K562 (cell line): ENCODE results near the gene USP2. TPM values are rescaled to one million over a fixed set of nuclear protein-coding genes. Genes with fewer than 3 reads are reported as not detected.

Experiments used
- ATAC-seq: fragments of 200-7000 bp; cut with Tn5 transposase; 3 replicates; pipeline ENCODE4 v1.9.1; 2020; ENCODE audit warnings: moderate library complexity
- BruUV-seq: library from RNA; stranded (reverse); fragments of 400-500 nt; replicated peaks from 2 replicates; lab custom pipeline; 2021; lab: Mats Ljungman, UMichigan
- CTCF ChIA-PET: fragments of 300-600 bp; formaldehyde crosslinking; extraction: SDS; loops from one replicate; lab custom pipeline; 2021; ENCODE audit warnings: low intra/inter-chr PET ratio; lab: Yijun Ruan, JAX
- POLR2A ChIA-PET: fragments of 300-600, 350-650 bp; sonication (Branson Sonifier 250); formaldehyde crosslinking; extraction: SDS; loops from one replicate; lab custom pipeline; 2021; ENCODE audit warnings: antibody characterized with exemption, inconsistent platforms; lab: Yijun Ruan, JAX
- DNase-seq, 4 experiments: peaks; one replicate each; pipeline versions ENCODE4 v3.0.0 to v3.0.0-alpha.2; 2011 to 2018; ENCODE audit warnings: low spot score in 3 of 4, mixed read lengths in 3 of 4; ENCODE audit errors: extremely low read depth in 1 of 4
- FAIRE-seq: peaks from 2 replicates; lab custom pipeline; 2011; peaks lifted over from hg19 to GRCh38; lab: Jason Lieb, UNC
- H2AFZ ChIP-seq: 2 replicates; pipeline ENCODE4 v1.6.0; 2011; ENCODE audit warnings: low read depth, low read length, control low read depth, inconsistent platforms
- H3K27ac ChIP-seq: fragments of 200-600 bp; 3 replicates; pipeline ENCODE4 v1.8.0; 2011; ENCODE audit warnings: low read depth, mild to moderate bottlenecking, control low read depth, inconsistent platforms, low read length, moderate library complexity, mixed read lengths; ENCODE audit errors: extremely low read depth
- H3K27me3 ChIP-seq, 2 experiments: fragments of 300-600 bp in 1 of 2; 2 replicates in 1 of 2; 3 replicates in 1 of 2; pipeline versions ENCODE4 v1.6.0 to v1.8.0; 2011; ENCODE audit warnings: inconsistent platforms in 2 of 2, low read length in 2 of 2, mild to moderate bottlenecking in 1 of 2, mixed read lengths in 1 of 2, moderate library complexity in 1 of 2; ENCODE audit not compliant: control insufficient read depth in 2 of 2, insufficient read depth in 2 of 2
- H3K36me3 ChIP-seq: fragments of 300-600 bp; 3 replicates; pipeline ENCODE4 v1.8.0; 2011; ENCODE audit warnings: mild to moderate bottlenecking, low read length, inconsistent platforms; ENCODE audit not compliant: control insufficient read depth, insufficient read depth
- H3K4me1 ChIP-seq, 2 experiments: fragments of 200-600 bp in 1 of 2; replicated peaks in 1 of 2; 2 replicates in 1 of 2; 3 replicates in 1 of 2; pipeline versions ENCODE4 v1.5.1 to v1.8.0; 2011; ENCODE audit warnings: inconsistent platforms in 2 of 2, low read length in 2 of 2, mild to moderate bottlenecking in 1 of 2, mixed read lengths in 1 of 2, moderate library complexity in 1 of 2; ENCODE audit not compliant: control insufficient read depth in 2 of 2, insufficient read depth in 2 of 2
- H3K4me2 ChIP-seq: 2 replicates; pipeline ENCODE4 v1.6.1; 2011; ENCODE audit warnings: low read length, control low read depth, inconsistent platforms, mixed read lengths; ENCODE audit not compliant: insufficient read depth
- H3K4me3 ChIP-seq: fragments of 200-600 bp; sonication (generic), shearing (Covaris generic); 2 replicates; pipeline ENCODE4 v1.5.1; 2016; ENCODE audit warnings: control low read depth, inconsistent platforms
- H3K79me2 ChIP-seq: fragments of 200-600 bp; 3 replicates; pipeline ENCODE4 v1.8.0; 2011; ENCODE audit warnings: low read length, inconsistent platforms; ENCODE audit not compliant: control insufficient read depth, insufficient read depth
- H3K9ac ChIP-seq, 2 experiments: 2 replicates each; pipeline versions ENCODE4 v1.6.0 to v1.6.1; 2011; ENCODE audit warnings: low read depth in 2 of 2, low read length in 2 of 2, control low read depth in 1 of 2, inconsistent platforms in 1 of 2, mild to moderate bottlenecking in 1 of 2, mixed read lengths in 1 of 2; ENCODE audit not compliant: insufficient read depth in 1 of 2
- H3K9me1 ChIP-seq: one replicate; pipeline ENCODE4 v1.6.0; 2011; ENCODE audit warnings: inconsistent platforms, mild to moderate bottlenecking, low read length, moderate library complexity; ENCODE audit not compliant: control insufficient read depth, insufficient read depth
- H3K9me3 ChIP-seq: replicated peaks from 2 replicates; pipeline ENCODE4 v1.5.1; 2011; ENCODE audit warnings: low read depth, low read length, inconsistent platforms; ENCODE audit not compliant: control insufficient read depth, insufficient read depth
- H4K20me1 ChIP-seq: replicated peaks from 2 replicates; pipeline ENCODE4 v1.6.1; 2011; ENCODE audit warnings: low read length, inconsistent platforms, mixed read lengths; ENCODE audit not compliant: control insufficient read depth, insufficient read depth
- DIDO1 ChIP-seq: fragments of 450-650 bp; IDR thresholded peaks from 2 replicates; pipeline ENCODE4 v1.6.1; 2016; ENCODE audit warnings: low read depth, missing biosample characterization, missing genetic modification characterization
- GTF2E2 ChIP-seq: fragments of 200-800 bp; sonication (Bioruptor generic); IDR thresholded peaks from 2 replicates; pipeline ENCODE4 v1.6.1; 2016; ENCODE audit warnings: missing genetic modification characterization, missing compliant biosample characterization
- HDAC3 ChIP-seq: fragments of 450-650 bp; IDR thresholded peaks from 2 replicates; pipeline ENCODE4 v1.6.1; 2018; ENCODE audit warnings: borderline replicate concordance, mild to moderate bottlenecking, moderate library complexity; ENCODE audit not compliant: partially characterized antibody
- ILK ChIP-seq: fragments of 450-650 bp; IDR thresholded peaks from 2 replicates; pipeline ENCODE4 v1.6.1; 2016; ENCODE audit warnings: missing genetic modification characterization, low read depth, mild to moderate bottlenecking, missing compliant biosample characterization, moderate library complexity, borderline replicate concordance
- L3MBTL2 ChIP-seq: fragments of 450-650 bp; IDR thresholded peaks from 2 replicates; pipeline ENCODE4 v1.6.1; 2016; ENCODE audit warnings: mild to moderate bottlenecking, moderate library complexity
- NBN ChIP-seq: fragments of 450-650 bp; IDR thresholded peaks from 2 replicates; pipeline ENCODE4 v1.6.1; 2016; ENCODE audit warnings: low read depth, mild to moderate bottlenecking
- NR1H2 ChIP-seq: sonication (generic); formaldehyde crosslinking; IDR thresholded peaks from 2 replicates; pipeline ENCODE4 v1.4.0; 2020; ENCODE audit warnings: mild to moderate bottlenecking, missing genetic modification reagents
- PHF8 ChIP-seq: fragments of 200-600 bp; sonication (generic); IDR thresholded peaks from 2 replicates; pipeline ENCODE4 v1.6.1; 2012; ENCODE audit warnings: mixed run types, mild to moderate bottlenecking, inconsistent platforms, low read length, moderate library complexity, borderline replicate concordance
- PRDM10 ChIP-seq: fragments of 450-650 bp; IDR thresholded peaks from 2 replicates; pipeline ENCODE4 v1.6.1; 2018; ENCODE audit not compliant: partially characterized antibody
- PRMT5 ChIP-seq: sonication (generic); formaldehyde crosslinking; IDR thresholded peaks from 2 replicates; pipeline ENCODE4 v1.5.0; 2020; ENCODE audit warnings: missing genetic modification reagents
- RBBP5 ChIP-seq: fragments of 200-600 bp; sonication (generic); IDR thresholded peaks from 2 replicates; pipeline ENCODE4 v1.6.1; 2012; ENCODE audit warnings: borderline replicate concordance, mild to moderate bottlenecking, low read length, control low read depth, inconsistent platforms; ENCODE audit not compliant: insufficient read depth, poor library complexity, severe bottlenecking
- SMARCC2 ChIP-seq: fragments of 450-650 bp; IDR thresholded peaks from 2 replicates; pipeline ENCODE4 v1.6.1; 2017; ENCODE audit warnings: antibody characterized with exemption, moderate library complexity, mild to moderate bottlenecking, low read depth
- TAF9B ChIP-seq: fragments of 450-650 bp; IDR thresholded peaks from 2 replicates; pipeline ENCODE4 v1.6.1; 2018; ENCODE audit warnings: mild to moderate bottlenecking; ENCODE audit not compliant: partially characterized antibody
- WGBS: fragments of 100-300 bp; shearing (Covaris generic); methylation state at CpG from one replicate; pipeline ENCODE4 v1.1.6; 2016; ENCODE audit warnings: low coverage, mixed read lengths; ENCODE audit not compliant: insufficient coverage; ENCODE audit errors: missing lambda C conversion rate; 5-methylcytosine and 5-hydroxymethylcytosine counted together
- in situ Hi-C: fragments of 300-500 bp; cut with MboI; formaldehyde crosslinking; loops from 4 replicates; pipeline ENCODE4 v1.15.0; 2018; ENCODE audit warnings: inconsistent platforms, mixed read lengths
- intact Hi-C: fragments of 100-400 bp; cut with micrococcal nuclease; formaldehyde crosslinking; loops from 2 replicates; pipeline ENCODE4 v1.14.2; 2022
- polyA plus RNA-seq, 8 experiments: library from polyadenylated mRNA; depleted of rRNA in 4 of 8; stranded (reverse) in 5 of 8; unstranded in 3 of 8; fragments of >200 nt; fragmentation: Nextera tagmentation in 2 of 8; fragmentation: Illumina TruSeq in 1 of 8; extraction: Ambion mirVana in 2 of 8; extraction: Trizol in 1 of 8; gene quantifications; 2 replicates each; pipeline versions ENCODE4 v1.2.1 to v1.2.3, GENCODE V29; 2011 to 2014; ENCODE audit warnings: inconsistent platforms in 1 of 8, missing spikeins in 1 of 8
- total RNA-seq, 7 experiments: library from RNA; depleted of rRNA in 6 of 7; stranded (reverse); fragments of >200 nt in 6 of 7; fragmentation: Illumina TruSeq in 2 of 7; extraction: Trizol in 2 of 7; gene quantifications; 2 replicates each; pipeline versions ENCODE4 v1.2.1 to v1.2.3, GENCODE V29; 2011 to 2021; ENCODE audit warnings: low replicate concordance in 1 of 7
- TF ChIP-seq, protein P1 (sequence below), 2 experiments: fragments of 450-650 bp in 1 of 2; sonication (generic) in 1 of 2; formaldehyde crosslinking; conservative IDR thresholded peaks; 2 replicates each; pipeline versions ENCODE4 v1.4.0 to v1.8.1; 2020 to 2022; ENCODE audit warnings: mild to moderate bottlenecking in 1 of 2, missing genetic modification reagents in 1 of 2
- TF ChIP-seq, protein P2 (sequence below): sonication (generic); formaldehyde crosslinking; IDR thresholded peaks from 2 replicates; pipeline ENCODE4 v1.8.1; 2022; ENCODE audit warnings: missing genetic modification reagents

USP2 gene
- total and polyA plus RNA-seq, 9 of the 15 experiments (the other 6 are each of a cell fraction or from before 2014, with no cell fraction given): 2.8 to 16.9 (median 3.9) TPM

- ChIA-PET POLR2A (interaction anchor here (0.5 to 5.1 kb wide), 20 partner anchors 11 to 804 kb away, joined by 3 to 22 read pairs (median 4); partner anchors contain the start of genes C2CD2L, CBL, RNF26 and USP2), CTCF (interaction anchor here (1.0 kb wide), 1 partner anchor 217 kb away, joined by 3 read pairs; no protein-coding TSS in a partner anchor)
- FAIRE-seq (no peak), DNase-seq (peak; percentile 81 to 84 (median 83)), ATAC-seq (peak; percentile 73)
- BruUV-seq: TSS peak; percentile 46
- no peaks in the 10 kb centered on the region; a peak in 1 of 5 replicates for H3K27me3 ChIP-seq
- no peaks in the 10 kb centered on the region for H3K9me1 ChIP-seq
- peak overlapping the region; percentile 85 to 91 for H3K9ac ChIP-seq
- peak overlapping the region; percentile 87 for H3K4me2 ChIP-seq
- intact Hi-C loops: loop anchor here (5.0 kb wide), 1 partner anchor 394 kb away; the partner anchor contains the start of gene BCL9L
- peaks cover 21% of the 10 kb centered on the region; the same call in 2 of the 3 replicates for H3K79me2 ChIP-seq
- H3K9me3 ChIP-seq: no peaks in the 10 kb centered on the region
- WGBS: 1% methylated on average over 40 of the region's 60 CpGs
- no peaks in the 10 kb centered on the region for H3K36me3 ChIP-seq
- H3K27ac ChIP-seq: peak overlapping the region; percentile 93
- in situ Hi-C loops: no loop called here
- H2AFZ ChIP-seq: peak overlapping the region; percentile 99
- no peaks in the 10 kb centered on the region for H4K20me1 ChIP-seq
- peaks cover 47 to 66% of the 10 kb centered on the region in 2 experiments for H3K4me1 ChIP-seq
- peak overlapping the region; percentile 48 for H3K4me3 ChIP-seq
- no peak; the same call in 1 of the 2 replicates for TF ChIP-seq NBN
- no peak for TF ChIP-seq SMARCC2
- TF ChIP-seq PHF8: peak; percentile 74
- peak; percentile 55 for TF ChIP-seq TAF9B
- no peak for TF ChIP-seq PRDM10
- peak; percentile 72 for TF ChIP-seq L3MBTL2
- peak; percentile 59 for TF ChIP-seq GTF2E2 (tag)
- TF ChIP-seq PRMT5 (CRISPR knock-in tag): no peak
- no peak for TF ChIP-seq DIDO1 (tag)
- TF ChIP-seq, protein P1, sequence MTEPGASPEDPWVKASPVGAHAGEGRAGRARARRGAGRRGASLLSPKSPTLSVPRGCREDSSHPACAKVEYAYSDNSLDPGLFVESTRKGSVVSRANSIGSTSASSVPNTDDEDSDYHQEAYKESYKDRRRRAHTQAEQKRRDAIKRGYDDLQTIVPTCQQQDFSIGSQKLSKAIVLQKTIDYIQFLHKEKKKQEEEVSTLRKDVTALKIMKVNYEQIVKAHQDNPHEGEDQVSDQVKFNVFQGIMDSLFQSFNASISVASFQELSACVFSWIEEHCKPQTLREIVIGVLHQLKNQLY (CRISPR knock-in tag; conservative IDR thresholded peaks at IDR 0.05): no peak
- peak; percentile 38 for TF ChIP-seq RBBP5
- no peak for TF ChIP-seq HDAC3
- TF ChIP-seq, protein P2, sequence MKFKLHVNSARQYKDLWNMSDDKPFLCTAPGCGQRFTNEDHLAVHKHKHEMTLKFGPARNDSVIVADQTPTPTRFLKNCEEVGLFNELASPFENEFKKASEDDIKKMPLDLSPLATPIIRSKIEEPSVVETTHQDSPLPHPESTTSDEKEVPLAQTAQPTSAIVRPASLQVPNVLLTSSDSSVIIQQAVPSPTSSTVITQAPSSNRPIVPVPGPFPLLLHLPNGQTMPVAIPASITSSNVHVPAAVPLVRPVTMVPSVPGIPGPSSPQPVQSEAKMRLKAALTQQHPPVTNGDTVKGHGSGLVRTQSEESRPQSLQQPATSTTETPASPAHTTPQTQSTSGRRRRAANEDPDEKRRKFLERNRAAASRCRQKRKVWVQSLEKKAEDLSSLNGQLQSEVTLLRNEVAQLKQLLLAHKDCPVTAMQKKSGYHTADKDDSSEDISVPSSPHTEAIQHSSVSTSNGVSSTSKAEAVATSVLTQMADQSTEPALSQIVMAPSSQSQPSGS (CRISPR knock-in tag): no peak
- no peak for TF ChIP-seq ILK (tag)
- TF ChIP-seq NR1H2 (CRISPR knock-in tag): 0 out of 2 replicates have a peak, but pooled peaks have one; percentile 42
Measured at GRCh38 chr11:119320776-119321524, 60.5 kb downstream of the USP2 start.
